ENCODE results near the gene SECTM1.

The SECTM1 gene

DNA sequence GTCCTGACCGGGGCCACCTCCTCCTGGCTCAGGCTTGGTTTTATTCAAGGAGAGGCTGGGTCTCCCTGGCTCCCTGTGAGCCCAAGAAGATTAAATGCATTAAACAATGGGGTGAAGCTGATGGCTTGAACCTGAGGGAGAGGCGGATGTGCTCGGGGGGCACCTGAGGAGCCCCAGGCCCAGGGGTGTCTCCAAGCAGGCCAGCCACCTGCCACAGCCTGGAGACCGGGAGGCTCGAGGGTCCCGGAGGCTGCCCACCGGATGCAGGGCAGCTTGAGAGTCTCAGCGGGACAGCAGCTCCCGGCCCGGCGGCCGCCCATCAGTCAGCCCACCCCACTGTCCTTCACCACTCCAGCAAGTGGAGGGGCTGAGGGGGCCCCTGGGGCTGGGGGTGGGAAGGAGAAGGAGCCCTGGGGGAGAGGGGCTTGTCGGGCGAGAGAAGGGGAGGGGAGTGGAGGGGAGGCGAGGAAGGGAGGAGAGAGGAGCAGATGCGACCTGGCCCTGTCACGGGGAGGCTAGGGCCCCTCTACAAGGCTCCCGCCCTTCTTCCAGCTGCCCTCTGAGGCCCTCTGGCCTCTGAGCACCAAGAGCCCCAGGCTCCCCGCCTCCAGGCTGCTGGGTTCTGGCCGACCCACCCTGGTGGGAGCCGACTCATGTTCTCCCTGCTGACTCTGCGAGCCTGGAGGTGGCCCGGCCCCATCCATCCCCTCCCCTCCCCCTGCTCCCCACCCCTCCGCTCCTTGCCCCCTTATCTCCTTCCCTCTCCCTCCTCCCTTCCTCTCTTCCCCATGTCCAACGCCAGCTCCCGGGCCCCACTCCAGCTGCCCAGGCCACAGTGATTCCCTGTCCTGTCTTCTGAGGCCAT is 29.4 kb downstream of the SECTM1 start:
- TF ChIP-seq TAF1 (IDR thresholded peaks at IDR 0.05; ENCODE audit: borderline replicate concordance, insufficient read depth, low read length) (no peak), SIN3A (IDR thresholded peaks at IDR 0.05; ENCODE audit: borderline replicate concordance, insufficient read depth, low read length) (no peak), POLR2AphosphoS5 (IDR thresholded peaks at IDR 0.05; ENCODE audit: low read depth, low read length) (no peak), REST (IDR thresholded peaks at IDR 0.05; ENCODE audit: insufficient read depth in 1 of 2, low read depth in 2 of 2, low read length in 2 of 2) (no peak), FOXP2 (optimal IDR thresholded peaks at IDR 0.05; ENCODE audit: borderline replicate concordance, extremely low read depth, extremely low read length, insufficient read depth) (no peak)

DNA sequence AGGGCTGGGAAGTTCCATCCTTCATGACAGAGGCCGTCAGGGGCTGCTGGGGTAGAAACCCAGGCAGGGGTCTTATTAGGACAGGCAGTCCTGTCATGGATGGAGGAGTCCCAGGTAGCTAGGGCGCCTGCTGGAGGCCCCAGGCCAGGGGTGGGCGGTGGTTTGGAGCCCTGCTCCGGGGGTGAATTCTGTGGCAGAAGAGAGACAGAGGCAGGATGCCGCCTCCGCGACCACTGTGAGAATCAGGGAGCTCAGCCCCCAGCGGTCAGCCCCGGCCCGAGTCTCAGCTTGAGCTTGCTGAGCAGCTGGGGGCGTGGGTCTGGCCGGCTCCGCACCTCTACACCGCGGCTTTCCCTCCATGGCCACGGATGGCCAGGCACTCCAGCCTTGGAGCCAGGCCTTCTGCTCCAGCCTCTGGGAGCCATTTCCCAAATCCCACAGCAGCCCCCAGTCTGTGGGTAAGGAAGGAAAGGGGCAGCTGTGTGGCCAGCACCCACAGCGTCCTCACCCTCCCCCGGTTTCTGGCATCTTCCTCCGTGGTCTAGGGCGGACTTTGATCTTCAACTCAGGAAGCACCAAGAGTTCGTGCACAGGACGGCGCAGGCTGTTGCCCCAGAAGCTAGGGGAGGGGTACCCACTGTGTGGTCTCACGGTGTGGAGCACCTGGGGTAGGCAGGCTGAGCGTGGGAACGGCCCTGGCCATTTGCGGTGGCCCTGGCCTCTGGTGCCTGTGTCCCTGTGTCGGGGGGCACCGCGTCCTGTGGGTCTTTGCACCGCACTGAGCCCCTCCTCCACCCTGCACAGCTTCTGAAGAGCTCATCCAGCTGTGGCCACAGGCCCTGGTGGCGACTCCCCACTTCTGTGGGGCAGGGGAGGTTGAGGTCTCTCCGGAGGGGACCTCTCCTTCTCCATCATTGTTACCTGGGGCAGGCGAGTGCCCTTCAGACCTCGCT is 30.3 kb downstream of the SECTM1 start:
- TF ChIP-seq TAF1 (IDR thresholded peaks at IDR 0.05; ENCODE audit: borderline replicate concordance, insufficient read depth, low read length) (no peak), REST (IDR thresholded peaks at IDR 0.05; ENCODE audit: insufficient read depth in 1 of 2, low read depth in 2 of 2, low read length in 2 of 2) (no peak), SIN3A (IDR thresholded peaks at IDR 0.05; ENCODE audit: borderline replicate concordance, insufficient read depth, low read length) (no peak), FOXP2 (optimal IDR thresholded peaks at IDR 0.05; ENCODE audit: borderline replicate concordance, extremely low read depth, extremely low read length, insufficient read depth) (no peak), POLR2AphosphoS5 (IDR thresholded peaks at IDR 0.05; ENCODE audit: low read depth, low read length) (no peak)

GRCh38 chr17:82302568-82302963 is 31.0 kb downstream of the SECTM1 start:
- TF ChIP-seq FOXP2 (optimal IDR thresholded peaks at IDR 0.05; ENCODE audit: borderline replicate concordance, extremely low read depth, extremely low read length, insufficient read depth) (no peak), SIN3A (IDR thresholded peaks at IDR 0.05; ENCODE audit: borderline replicate concordance, insufficient read depth, low read length) (no peak), POLR2AphosphoS5 (IDR thresholded peaks at IDR 0.05; ENCODE audit: low read depth, low read length) (no peak), REST (IDR thresholded peaks at IDR 0.05; ENCODE audit: insufficient read depth in 1 of 2, low read depth in 2 of 2, low read length in 2 of 2) (no peak), TAF1 (IDR thresholded peaks at IDR 0.05; ENCODE audit: borderline replicate concordance, insufficient read depth, low read length) (no peak)

DNA sequence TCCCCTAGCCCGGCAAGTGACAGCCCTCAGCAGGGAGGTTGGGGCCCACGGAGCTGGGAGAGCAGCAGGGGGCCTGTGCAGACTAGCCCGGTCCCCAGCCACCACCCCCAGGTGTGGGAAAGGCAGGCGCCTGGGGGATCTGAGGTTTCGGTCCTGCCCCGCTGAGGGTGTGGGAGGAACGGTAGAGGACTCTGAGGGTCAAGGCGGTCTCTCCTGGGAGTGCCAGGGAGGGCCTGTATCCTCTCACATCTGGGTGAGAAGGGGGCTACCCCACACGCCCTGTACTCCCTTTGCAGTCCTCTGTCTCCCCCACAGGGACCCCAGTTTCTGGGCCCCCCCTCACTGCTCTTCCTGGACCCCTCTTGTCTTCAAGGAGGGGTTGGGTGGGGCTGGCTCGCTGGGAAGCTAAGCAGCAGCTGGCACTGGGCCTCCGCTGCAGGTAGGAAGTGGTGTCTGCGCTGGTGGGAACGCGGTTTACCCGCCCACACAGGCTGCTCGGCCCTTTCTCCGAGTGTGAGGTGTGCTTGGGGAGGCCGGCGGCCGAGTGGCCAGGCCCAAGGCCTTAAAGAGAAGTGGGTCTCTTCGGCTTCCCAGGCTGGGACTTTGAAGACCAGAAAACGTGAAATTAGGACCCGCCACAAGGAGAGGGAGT is 31.5 kb downstream of the SECTM1 start:
- TF ChIP-seq SIN3A (IDR thresholded peaks at IDR 0.05; ENCODE audit: borderline replicate concordance, insufficient read depth, low read length) (no peak), FOXP2 (optimal IDR thresholded peaks at IDR 0.05; ENCODE audit: borderline replicate concordance, extremely low read depth, extremely low read length, insufficient read depth) (no peak), POLR2AphosphoS5 (IDR thresholded peaks at IDR 0.05; ENCODE audit: low read depth, low read length) (no peak)

Data from PFSK-1 (cell line).